ENCODE data around the gene TRIP13.
A peak's percentile ranks its signal among the peaks of the same experiment; 100 is the strongest.

TRIP13 gene

GRCh38 chr5:949815-950560, 57.3 kb downstream of the TRIP13 start:
- DNase-seq (ENCODE audit: insufficient read length, low spot score) (no peak), FAIRE-seq (no peak)

DNA sequence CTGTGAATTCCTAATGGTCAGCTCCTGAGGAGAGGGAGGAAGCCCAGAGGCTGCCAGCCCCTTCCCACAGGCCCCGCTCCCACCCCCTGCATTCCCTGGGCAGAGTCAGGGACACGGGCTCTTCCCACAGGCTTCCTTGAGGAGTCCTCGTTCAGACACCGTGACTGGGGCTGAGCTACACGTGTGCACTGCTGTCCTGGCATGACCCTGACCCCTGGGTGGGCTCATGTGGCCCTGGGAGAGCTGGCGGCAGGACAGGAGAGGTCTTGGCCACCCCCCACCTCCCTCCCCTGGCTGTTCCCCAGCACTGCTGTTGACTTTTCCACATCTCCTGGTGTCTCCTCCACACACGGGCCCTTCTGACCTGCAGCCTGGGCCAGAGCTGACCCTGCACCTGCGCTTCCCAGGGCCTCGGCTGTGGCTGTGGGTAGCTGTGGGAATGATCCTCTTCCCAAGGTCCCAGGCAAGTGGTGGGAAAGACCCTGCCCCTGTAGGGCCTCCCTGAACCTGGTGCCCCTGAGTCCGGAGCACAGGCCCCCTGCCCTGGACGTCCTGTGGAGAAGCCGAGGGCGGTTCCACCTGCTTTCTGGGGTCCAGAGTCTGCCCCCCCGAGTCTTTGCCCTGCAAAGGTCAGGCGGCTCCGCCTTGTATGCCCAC, 59.4 kb downstream of the TRIP13 start:
- no peak for DNase-seq (ENCODE audit: insufficient read length, low spot score)
- FAIRE-seq: no peak

DNA sequence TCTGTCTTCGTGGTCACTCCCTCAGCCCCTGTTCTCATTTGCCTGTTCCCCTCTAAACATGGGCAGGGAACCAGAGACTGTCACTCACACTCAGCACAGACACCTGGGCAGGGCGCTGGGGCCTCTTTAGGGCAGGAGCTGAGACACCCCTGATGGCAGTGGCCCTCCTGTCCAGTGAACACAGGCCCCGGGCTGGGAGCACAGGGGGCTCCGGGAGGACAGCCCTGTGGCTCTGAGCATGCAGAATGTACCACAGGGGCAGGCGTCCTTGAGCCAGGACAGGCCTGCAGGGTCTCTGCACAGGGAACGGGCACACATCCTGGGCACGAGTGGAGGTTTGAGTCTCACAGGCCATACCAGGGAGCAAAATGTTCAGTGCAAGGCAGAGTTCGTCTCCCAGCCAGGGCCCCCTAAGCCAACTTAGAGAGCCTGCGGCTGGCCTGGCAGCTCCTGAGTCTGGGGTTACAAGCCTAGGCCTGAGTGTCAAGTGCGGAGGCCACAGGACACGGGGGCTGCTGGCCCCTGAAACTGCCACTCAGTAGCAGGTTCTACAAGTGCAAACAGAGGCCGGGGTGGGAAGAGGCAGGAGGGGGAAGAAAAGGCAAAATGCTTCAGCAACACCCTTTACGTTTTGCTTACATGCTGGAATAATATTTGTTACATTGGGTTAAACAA, 60.0 kb downstream of the TRIP13 start:
- FAIRE-seq: no peak
- DNase-seq (ENCODE audit: insufficient read length, low spot score): no peak

GRCh38 chr5:953535-954449, 61.1 kb downstream of the TRIP13 start:
- no peak for FAIRE-seq
- no peak for DNase-seq (ENCODE audit: insufficient read length, low spot score)

DNA sequence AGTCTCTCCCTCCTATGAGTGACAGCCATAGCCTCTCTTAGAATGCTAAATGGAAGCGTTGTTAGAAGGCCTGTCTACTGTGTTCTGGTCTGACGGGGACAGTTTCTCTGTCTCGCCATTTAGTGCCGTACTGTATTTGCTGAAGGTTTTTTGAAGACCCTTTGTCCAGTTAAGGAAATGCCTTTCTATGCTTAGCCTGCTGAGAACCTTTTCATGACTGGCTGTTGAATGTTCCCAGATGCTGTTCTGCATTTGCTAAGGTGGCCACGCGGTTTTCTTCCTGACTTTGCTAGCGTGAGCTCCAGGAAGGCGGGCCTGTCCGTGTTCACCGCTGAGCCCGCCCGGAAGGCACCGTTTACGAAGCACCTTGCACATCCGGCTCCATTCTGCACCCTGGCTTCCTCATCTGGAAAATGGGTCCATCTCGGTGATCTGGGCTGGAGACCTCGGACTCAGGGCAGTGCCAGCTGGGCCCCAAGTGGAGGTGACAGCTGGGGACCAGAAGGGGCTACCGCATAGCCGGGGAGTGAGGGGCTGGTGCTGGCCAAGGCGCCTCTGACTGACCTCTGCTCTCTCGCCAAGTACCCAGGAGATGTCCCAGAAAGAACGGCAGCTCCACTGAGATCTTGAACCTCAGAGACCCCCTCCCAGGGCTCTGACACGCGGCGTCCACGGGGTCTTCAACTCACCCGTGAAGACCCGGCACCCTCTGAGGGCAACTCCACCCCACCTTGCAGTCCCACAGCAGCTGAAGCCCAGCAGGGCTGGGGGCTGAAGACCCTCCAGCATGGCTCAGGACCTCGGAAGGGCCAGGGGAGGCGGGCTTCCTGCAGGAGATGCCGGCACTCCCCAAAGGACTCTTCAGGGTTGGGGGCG, 63.4 kb downstream of the TRIP13 start:
- FAIRE-seq (no peak), DNase-seq (ENCODE audit: insufficient read length, low spot score) (no peak)

GRCh38 chr5:956941-957747, 64.5 kb downstream of the TRIP13 start:
- FAIRE-seq (no peak), DNase-seq (ENCODE audit: insufficient read length, low spot score) (peak; percentile 31)

DNA sequence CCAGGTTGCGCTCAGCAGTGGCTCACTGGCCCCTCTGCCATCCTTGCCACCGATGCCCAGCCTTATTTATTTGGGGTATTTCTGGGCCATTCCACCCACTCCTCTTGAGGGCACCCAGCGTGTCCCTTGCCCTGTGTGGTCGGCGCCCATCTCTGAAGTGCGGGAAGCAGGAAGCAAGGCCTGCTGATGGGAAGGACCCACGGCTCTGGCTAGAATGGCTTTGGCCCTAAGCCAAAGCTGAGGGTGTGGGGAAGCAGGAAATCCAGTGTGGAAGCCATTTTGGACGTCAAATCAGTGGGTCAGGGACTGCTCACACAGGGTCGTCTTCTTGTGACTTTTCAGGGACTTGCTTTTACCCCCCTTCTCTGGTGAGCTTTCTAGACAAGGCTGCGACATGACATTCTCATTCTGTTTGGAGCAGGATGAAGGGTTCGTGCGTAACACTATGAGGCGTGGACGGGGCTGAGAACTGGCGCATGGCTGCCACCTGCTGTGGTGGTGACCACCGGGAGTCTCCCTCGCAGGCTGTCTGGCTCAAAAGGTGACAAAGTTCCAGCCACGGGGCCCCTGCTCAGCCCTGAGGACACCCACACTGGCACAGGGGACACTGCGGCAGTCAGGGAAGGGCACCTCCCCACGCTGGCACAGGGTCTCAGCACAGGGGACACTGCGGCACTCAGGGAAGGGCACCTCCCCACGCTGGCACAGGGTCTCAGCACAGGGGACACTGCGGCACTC, 65.2 kb downstream of the TRIP13 start:
- DNase-seq (ENCODE audit: insufficient read length, low spot score) (no peak), FAIRE-seq (no peak)

DNA sequence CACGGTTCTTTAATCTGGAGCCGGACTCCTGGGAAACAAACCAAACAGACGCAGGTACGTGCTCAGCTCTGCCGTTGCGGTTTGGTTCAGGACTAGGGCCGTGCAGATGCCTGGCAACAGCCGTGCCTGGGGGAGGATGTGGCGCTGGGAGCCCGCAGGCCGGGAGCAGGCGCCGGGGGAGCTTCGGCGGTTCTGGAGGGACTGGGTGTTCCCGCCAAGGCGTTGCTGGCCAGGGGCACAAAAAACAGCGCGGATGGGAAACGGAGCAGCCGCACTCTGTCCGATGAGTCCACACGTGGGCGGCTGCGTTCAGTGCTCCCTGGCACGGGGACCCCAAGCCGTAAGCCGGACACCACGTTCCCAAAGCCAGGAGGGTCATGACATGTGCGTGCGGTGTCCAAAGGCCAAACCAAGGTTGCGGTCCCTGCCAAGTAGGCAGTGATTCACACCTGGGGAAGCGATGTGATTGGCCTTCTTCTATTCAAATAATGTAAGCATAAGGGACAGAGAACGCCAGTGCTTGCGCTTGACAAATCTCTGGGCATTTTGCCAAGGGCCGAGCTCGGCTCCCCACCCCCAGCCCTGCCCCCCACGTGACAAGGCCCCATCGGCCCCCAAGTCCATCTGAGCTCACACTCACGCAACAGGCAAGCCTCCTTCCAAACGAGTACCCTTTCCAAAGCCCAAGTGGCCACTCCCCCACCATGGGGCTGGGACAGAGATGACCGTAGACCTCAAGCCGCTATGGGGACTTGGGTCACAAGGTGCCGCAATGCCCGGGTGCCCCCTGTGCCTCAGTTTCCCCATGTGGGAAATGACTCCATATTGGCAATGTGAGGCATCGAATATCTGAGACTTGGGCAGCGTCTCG, 66.3 kb downstream of the TRIP13 start:
- DNase-seq (ENCODE audit: insufficient read length, low spot score) (no peak), FAIRE-seq (no peak)

DNA sequence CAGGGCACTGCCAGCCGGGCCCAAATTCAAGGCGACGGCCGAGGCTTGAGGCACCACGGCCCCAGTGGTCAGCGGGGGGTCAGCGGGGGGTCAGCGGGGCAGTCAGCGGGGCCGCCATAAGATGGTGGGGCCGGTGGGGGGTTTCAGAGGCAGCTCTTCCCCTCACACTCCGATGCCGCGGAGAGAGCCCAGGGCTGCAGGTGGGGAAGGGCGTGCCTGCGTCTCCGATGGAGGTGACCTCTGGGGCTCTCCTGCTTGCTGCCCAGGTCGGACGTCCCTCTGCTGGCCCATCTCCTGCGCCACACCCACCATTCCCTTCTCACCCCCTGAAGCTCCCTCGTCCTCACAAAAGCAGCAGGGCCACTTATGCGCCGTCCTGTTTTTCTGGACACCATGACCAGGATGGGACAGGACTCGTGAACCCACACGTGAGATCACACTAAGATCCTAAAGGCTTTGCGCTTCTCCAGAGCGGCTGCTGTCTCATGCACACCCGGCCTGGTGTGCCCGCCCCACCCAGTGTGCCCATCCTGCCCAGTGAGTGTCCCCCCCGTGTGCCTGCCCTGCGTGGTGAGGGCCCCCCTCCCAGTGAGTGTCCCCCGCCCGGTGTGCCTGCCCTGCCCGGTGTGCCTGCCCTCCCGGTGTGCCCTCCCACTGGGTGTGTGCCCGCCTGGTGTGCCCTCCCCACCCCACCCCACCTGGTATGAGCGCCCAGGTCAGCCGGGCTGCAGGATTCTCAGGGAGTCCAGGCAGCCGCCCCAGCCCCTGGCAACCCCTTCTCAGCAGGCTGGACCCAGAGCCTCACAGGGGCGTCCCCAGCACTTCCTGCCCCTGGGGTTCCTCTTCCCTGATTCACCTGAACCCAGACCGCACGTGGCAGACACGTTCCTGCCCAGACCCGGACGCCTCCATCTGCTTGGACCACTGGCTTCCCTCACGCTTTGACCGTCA, 67.2 kb downstream of the TRIP13 start:
- FAIRE-seq (no peak), DNase-seq (ENCODE audit: insufficient read length, low spot score) (no peak)

DNA sequence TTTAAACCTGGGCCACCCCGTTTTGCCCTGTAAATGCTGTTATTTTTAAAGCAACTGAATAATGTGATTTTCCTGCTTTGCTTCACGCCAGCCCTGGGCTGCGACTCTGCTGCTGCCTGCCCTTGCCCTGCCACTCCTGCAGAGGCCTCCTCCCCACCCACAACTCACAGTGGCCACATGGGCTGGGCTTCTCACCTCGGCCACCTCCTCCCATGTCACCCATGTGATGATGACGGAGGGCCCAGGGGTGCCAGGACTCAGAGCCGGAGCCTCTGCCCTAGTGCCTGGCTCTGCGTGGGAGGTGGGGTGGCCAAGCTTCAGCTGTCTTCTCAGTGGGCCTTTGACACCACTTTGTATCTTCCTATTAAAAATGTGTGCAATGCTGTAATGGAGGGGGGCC, 67.9 kb downstream of the TRIP13 start:
- DNase-seq (ENCODE audit: insufficient read length, low spot score): no peak
- no peak for FAIRE-seq

DNA sequence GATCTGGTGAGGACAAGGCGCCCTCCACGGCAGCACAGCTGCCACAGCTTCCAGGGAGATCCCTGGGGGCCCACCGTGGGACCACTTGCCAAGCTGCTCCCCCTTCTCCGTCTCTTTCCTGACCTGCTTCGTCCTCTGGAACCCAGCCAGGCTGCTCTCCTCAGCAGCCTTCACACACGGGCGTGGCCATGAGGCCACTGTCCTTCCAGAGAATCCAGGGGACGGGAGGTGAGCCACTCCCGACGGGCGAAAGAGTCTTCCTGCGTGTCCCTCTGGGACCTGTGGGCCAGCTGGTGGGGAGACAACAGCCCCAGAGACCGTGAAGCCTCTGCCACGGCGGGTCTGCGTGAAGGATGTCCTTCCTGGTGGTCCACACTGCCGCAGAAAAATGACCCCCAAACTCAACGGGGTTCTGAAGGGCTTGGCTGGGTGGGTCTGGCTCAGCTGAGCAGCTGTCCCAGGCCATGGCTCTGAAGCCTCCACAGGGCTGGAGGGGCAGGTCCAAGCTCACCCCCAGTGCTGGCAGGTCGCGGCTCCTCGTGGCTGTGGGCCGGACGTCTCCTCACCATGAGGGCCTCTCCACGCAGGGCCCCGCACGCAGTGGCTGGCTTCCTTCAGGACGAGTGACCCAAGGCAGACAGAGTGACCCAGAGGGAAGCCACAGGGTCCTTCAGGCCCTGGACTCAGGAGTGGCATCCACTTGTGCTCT, 68.5 kb downstream of the TRIP13 start:
- FAIRE-seq: no peak

GRCh38 chr5:961711-962240, 69.1 kb downstream of the TRIP13 start:
- FAIRE-seq (no peak), DNase-seq (ENCODE audit: insufficient read length, low spot score) (no peak)

More for the DNA sequence above, 68.5 kb downstream of the TRIP13 start:
- DNase-seq (ENCODE audit: insufficient read length, low spot score): no peak

DNA sequence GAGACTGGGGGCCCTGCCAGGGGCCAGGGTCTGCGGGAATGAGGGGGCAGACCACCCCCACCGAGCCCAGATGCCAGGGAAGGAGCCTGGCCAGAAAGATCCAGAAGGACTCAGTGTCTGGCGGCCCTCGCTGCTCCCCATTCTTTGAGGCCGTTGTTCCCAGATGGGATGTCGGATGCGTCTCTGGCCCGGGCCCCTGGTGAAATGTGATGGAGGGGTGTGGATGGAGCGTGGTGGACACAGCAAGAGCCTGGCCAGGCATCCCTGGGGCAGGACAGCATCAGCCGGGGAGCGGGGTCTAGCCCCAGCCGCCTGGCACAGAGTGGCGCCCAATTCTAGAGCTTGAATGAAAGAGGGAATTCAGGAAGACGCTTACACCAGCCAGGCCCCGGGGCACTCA, 69.7 kb downstream of the TRIP13 start:
- FAIRE-seq (no peak), DNase-seq (ENCODE audit: insufficient read length, low spot score) (no peak)

DNA sequence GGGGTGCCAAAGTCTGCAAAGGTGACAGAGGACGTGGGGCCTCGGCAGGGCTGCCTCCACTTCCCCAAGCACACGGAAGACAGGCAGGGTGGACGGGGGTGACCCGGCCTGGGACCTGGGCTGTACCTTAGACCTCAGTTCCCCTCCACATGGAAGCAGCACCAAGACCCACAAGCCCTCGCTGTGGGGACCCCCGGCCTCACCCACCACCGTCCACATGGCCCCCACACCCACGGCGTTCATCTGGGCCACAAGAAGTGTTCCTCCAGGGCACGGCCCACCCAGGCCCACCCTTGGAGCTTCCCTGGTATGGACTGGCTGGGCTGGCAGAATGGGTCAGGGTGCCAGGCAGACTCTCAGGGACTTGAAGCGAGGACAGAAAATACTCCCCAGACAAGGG, 70.1 kb downstream of the TRIP13 start:
- DNase-seq (ENCODE audit: insufficient read length, low spot score) (no peak), FAIRE-seq (no peak)

DNA sequence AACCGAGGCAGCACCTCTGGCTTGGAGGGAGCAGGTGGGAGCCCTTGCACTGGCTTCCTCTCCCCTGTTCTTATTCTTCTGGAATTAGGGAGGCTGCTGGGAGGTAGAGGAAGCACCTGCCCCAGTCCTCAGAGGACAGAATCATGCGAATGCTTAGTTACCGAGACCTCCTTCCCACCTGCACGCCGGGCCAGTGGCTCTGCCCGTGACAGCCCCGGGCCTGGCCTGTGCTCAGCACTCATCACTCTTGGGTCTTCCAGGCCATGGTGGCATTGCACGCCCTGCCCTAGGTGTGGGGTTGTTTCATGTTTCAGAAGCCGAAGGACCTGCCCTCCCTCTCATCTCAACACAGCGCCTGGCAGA, 70.6 kb downstream of the TRIP13 start:
- no peak for FAIRE-seq
- no peak for DNase-seq (ENCODE audit: insufficient read length, low spot score)
